Measurements from ENCODE around the gene EXD3. TPM values are rescaled to one million over a fixed set of nuclear protein-coding genes. Genes with fewer than 3 reads are reported as not detected.

EXD3 gene
- total RNA-seq, 1 donor from 2014 or later: 19.9 TPM

DNA sequence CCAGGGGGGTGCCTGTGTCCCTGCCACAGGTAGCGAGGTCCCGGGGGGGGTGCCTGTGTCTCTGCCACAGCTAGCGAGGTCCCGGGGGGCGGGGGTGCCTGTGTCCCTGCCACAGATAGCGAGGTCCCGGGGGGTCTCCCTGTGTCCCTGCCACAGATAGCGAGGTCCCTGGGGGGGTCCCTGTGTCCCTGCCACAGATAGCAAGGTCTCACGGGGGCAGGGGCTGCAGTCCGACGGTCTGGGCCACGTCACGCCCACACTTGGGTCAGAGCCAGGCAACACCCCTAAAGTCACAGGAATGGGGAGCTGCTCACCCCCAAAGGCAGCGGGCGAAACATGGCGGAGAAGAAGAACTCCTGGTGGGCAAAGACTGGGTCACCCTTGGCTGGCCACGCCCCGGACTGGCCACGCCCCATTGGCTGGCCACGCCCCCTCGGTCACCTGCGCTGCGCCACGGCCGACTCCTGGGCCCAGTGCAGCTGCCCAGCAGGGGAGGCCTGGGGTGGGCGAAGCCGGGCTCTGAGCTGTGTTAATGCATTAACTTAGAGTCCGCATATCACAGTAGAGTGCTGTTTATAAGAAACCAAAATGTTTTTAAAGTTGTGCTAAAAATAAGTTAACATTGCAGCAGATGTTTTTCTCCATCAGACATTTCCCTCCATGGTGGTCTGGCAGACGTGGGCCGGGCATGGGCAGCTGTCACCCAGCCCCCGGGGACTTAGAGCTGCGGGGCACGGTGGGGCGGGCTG is 7.2 kb upstream of the EXD3 start:
- DNase-seq (ENCODE audit: low spot score): no peak
- no peaks in the 10 kb centered on the region for H3K9me3 Mint-ChIP-seq (ENCODE audit: unreplicated experiment)
- H3K4me3 Mint-ChIP-seq (ENCODE audit: unreplicated experiment): no peak overlapping the region
- H3K27ac Mint-ChIP-seq (ENCODE audit: unreplicated experiment): no peak overlapping the region
- H3K36me3 Mint-ChIP-seq (ENCODE audit: low read depth, unreplicated experiment): no peaks in the 10 kb centered on the region
- no peaks in the 10 kb centered on the region for H3K27me3 Mint-ChIP-seq (ENCODE audit: unreplicated experiment)
- TF ChIP-seq, protein P1, sequence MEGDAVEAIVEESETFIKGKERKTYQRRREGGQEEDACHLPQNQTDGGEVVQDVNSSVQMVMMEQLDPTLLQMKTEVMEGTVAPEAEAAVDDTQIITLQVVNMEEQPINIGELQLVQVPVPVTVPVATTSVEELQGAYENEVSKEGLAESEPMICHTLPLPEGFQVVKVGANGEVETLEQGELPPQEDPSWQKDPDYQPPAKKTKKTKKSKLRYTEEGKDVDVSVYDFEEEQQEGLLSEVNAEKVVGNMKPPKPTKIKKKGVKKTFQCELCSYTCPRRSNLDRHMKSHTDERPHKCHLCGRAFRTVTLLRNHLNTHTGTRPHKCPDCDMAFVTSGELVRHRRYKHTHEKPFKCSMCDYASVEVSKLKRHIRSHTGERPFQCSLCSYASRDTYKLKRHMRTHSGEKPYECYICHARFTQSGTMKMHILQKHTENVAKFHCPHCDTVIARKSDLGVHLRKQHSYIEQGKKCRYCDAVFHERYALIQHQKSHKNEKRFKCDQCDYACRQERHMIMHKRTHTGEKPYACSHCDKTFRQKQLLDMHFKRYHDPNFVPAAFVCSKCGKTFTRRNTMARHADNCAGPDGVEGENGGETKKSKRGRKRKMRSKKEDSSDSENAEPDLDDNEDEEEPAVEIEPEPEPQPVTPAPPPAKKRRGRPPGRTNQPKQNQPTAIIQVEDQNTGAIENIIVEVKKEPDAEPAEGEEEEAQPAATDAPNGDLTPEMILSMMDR (IDR thresholded peaks at IDR 0.05; ENCODE audit: unreplicated experiment): no peak
- no peaks in the 10 kb centered on the region for H3K4me1 Mint-ChIP-seq (ENCODE audit: unreplicated experiment)

GRCh38 chr9:137429546-137429890 is 6.6 kb upstream of the EXD3 start:
- Mint-ChIP-seq H3K27ac (ENCODE audit: unreplicated experiment) (no peak overlapping the region), H3K27me3 (ENCODE audit: unreplicated experiment) (peaks cover 5% of the 10 kb centered on the region), H3K36me3 (ENCODE audit: low read depth, unreplicated experiment) (no peaks in the 10 kb centered on the region), H3K4me1 (ENCODE audit: unreplicated experiment) (no peaks in the 10 kb centered on the region), H3K4me3 (ENCODE audit: unreplicated experiment) (no peak overlapping the region), H3K9me3 (ENCODE audit: unreplicated experiment) (no peaks in the 10 kb centered on the region)
- DNase-seq (ENCODE audit: low spot score): no peak
- TF ChIP-seq, protein P1 (IDR thresholded peaks at IDR 0.05; ENCODE audit: unreplicated experiment): no peak

GRCh38 chr9:137428841-137429545 is 6.0 kb upstream of the EXD3 start:
- no peak for DNase-seq (ENCODE audit: low spot score)
- TF ChIP-seq, protein P1 (IDR thresholded peaks at IDR 0.05; ENCODE audit: unreplicated experiment): no peak
- Mint-ChIP-seq H3K36me3 (ENCODE audit: low read depth, unreplicated experiment) (no peaks in the 10 kb centered on the region), H3K27me3 (ENCODE audit: unreplicated experiment) (peaks cover 10% of the 10 kb centered on the region), H3K4me1 (ENCODE audit: unreplicated experiment) (no peaks in the 10 kb centered on the region), H3K27ac (ENCODE audit: unreplicated experiment) (no peak overlapping the region), H3K4me3 (ENCODE audit: unreplicated experiment) (no peak overlapping the region), H3K9me3 (ENCODE audit: unreplicated experiment) (no peaks in the 10 kb centered on the region)

DNA sequence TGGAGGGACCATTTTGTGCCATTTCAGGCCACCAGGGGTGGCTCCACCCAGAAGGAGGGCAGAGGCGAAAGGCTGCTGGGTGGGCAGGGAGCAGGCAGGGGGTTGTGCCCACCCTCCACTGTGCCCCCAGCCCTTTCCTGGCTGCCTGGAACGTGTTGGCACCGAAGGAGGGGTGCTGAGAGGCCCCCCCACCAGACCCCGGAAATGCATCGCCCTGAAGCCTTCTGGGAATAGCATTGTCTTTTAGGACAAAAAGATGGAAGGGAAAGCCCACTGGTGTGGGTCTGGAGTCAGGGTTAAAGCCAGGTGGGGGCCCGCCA is 5.3 kb upstream of the EXD3 start:
- no peak for DNase-seq (ENCODE audit: low spot score)
- H3K36me3 Mint-ChIP-seq (ENCODE audit: low read depth, unreplicated experiment): no peaks in the 10 kb centered on the region
- no peak overlapping the region for H3K27ac Mint-ChIP-seq (ENCODE audit: unreplicated experiment)
- TF ChIP-seq, protein P1 (IDR thresholded peaks at IDR 0.05; ENCODE audit: unreplicated experiment): no peak
- peaks cover 10% of the 10 kb centered on the region for H3K27me3 Mint-ChIP-seq (ENCODE audit: unreplicated experiment)
- H3K4me3 Mint-ChIP-seq (ENCODE audit: unreplicated experiment): no peak overlapping the region
- no peaks in the 10 kb centered on the region for H3K9me3 Mint-ChIP-seq (ENCODE audit: unreplicated experiment)
- H3K4me1 Mint-ChIP-seq (ENCODE audit: unreplicated experiment): no peaks in the 10 kb centered on the region

Measured in endothelial cell (in vitro differentiated cells).